ENCODE measurements around the gene ARHGAP19. TPM values are rescaled to one million over a fixed set of nuclear protein-coding genes. Genes with fewer than 3 reads are reported as not detected.

Gene ARHGAP19
- total and polyA plus RNA-seq, 3 experiments from 2014 or later, result 8.9 to 26.5 (median 23.3) TPM

GRCh38 chr10:97334370-97335175 lies 42.1 kb upstream of the ARHGAP19 start, which contains the start of gene FRAT2:
FRAT2 (minus strand) TSS chr10:97334729; CDS start chr10:97334572, 157 bp downstream.
- Histone ChIP-seq H3K4me1 (ENCODE audit: insufficient read depth, low read length) (peaks cover 28% of the 10 kb centered on the region), H3K4me3 (ENCODE audit: low read length) (peak within 1 kb of the TSS; percentile 81), H3K27ac (ENCODE audit: low read depth, low read length) (peak within 1 kb of the TSS; percentile 96), H3K36me3 (ENCODE audit: insufficient read depth, low read length) (no peaks in the 10 kb centered on the region), H3K27me3 (ENCODE audit: insufficient read depth, low read length, poor library complexity, severe bottlenecking) (no peaks in the 10 kb centered on the region), H3K9me3 (ENCODE audit: low read length) (no peaks in the 10 kb centered on the region)
- H3K4me1 Mint-ChIP-seq, result peaks cover 31 to 46% (median 42%) of the 10 kb centered on the region in 3 donors
- peaks cover 0 to 27% (median 7%) of the 10 kb centered on the region in 3 donors for H3K36me3 Mint-ChIP-seq
- H3K9me3 Mint-ChIP-seq, result peaks cover 0 to 2% (median 0%) of the 10 kb centered on the region in 5 donors
- peak; percentile 83 to 94 (median 90) for DNase-seq
- POLR2A ChIA-PET, result interaction anchor here (1.2 to 4.9 kb wide), 2 partner anchors 16 to 43 kb away, joined by 7 to 75 read pairs; partner anchors contain the start of genes ARHGAP19 and FRAT1
- H3K4me3 Mint-ChIP-seq, result peak within 1 kb of the TSS; percentile 89 to 96 (median 91)
- peaks cover 2 to 3% of the 10 kb centered on the region in 2 donors for H3K27me3 Mint-ChIP-seq
- H3K27ac Mint-ChIP-seq, result peak within 1 kb of the TSS; percentile 84 to 98 (median 91)
- CTCF ChIA-PET, result interaction anchor here (1.5 to 5.7 kb wide), 5 partner anchors 9 to 66 kb away, joined by 5 to 41 read pairs (median 5); partner anchors contain the start of gene FRAT1

- Mint-ChIP-seq H3K4me1 (peaks cover 33 to 52% (median 47%) of the 10 kb centered on the region in 3 donors), H3K4me3 (peak overlapping the region; percentile 89 to 96 (median 91)), H3K27ac (peak overlapping the region; percentile 72 to 98 (median 85)), H3K27me3 (peaks cover 2 to 3% of the 10 kb centered on the region in 2 donors), H3K9me3 (peaks cover 0 to 2% (median 0%) of the 10 kb centered on the region in 5 donors), H3K36me3 (peaks cover 0 to 33% (median 7%) of the 10 kb centered on the region in 3 donors)
- POLR2A ChIA-PET, result interaction anchor here (0.5 to 4.9 kb wide), 6 partner anchors 12 to 403 kb away, joined by 3 to 75 read pairs (median 8); partner anchors contain the start of genes ARHGAP19, FRAT1 and ZFYVE27
- Histone ChIP-seq H3K27me3 (ENCODE audit: insufficient read depth, low read length, poor library complexity, severe bottlenecking) (no peaks in the 10 kb centered on the region), H3K27ac (ENCODE audit: low read depth, low read length) (peak overlapping the region; percentile 96), H3K9me3 (ENCODE audit: low read length) (no peaks in the 10 kb centered on the region), H3K4me3 (ENCODE audit: low read length) (peak overlapping the region; percentile 67), H3K36me3 (ENCODE audit: insufficient read depth, low read length) (no peaks in the 10 kb centered on the region), H3K4me1 (ENCODE audit: insufficient read depth, low read length) (peaks cover 28% of the 10 kb centered on the region)
- CTCF ChIA-PET, result interaction anchor here (1.4 to 5.7 kb wide), 7 partner anchors 9 to 66 kb away, joined by 4 to 41 read pairs (median 5); partner anchors contain the start of genes ARHGAP19 and FRAT1
- peak in 4 of 5 donors; percentile 10 to 52 (median 32) for DNase-seq
These were observed 41.3 kb upstream of the ARHGAP19 start for GRCh38 chr10:97333601-97334369.

- no peak for DNase-seq
- peak overlapping the region; percentile 49 for H3K27ac ChIP-seq (ENCODE audit: low read depth, low read length)
- peaks cover 33 to 54% (median 50%) of the 10 kb centered on the region in 3 donors for H3K4me1 Mint-ChIP-seq
- peaks cover 2 to 3% of the 10 kb centered on the region in 2 donors for H3K27me3 Mint-ChIP-seq
- H3K4me3 Mint-ChIP-seq, result peak overlapping the region; percentile 89 to 96 (median 91)
- ChIA-PET POLR2A (interaction anchor here (0.5 to 4.9 kb wide), 5 partner anchors 12 to 403 kb away, joined by 3 to 75 read pairs (median 9); partner anchors contain the start of genes FRAT1 and ZFYVE27), CTCF (interaction anchor here (1.4 to 5.7 kb wide), 7 partner anchors 8 to 67 kb away, joined by 4 to 41 read pairs (median 5); partner anchors contain the start of genes ARHGAP19 and FRAT1)
- no peaks in the 10 kb centered on the region for H3K27me3 ChIP-seq (ENCODE audit: insufficient read depth, low read length, poor library complexity, severe bottlenecking)
- peak overlapping the region; percentile 72 to 98 (median 85) for H3K27ac Mint-ChIP-seq
- H3K4me1 ChIP-seq (ENCODE audit: insufficient read depth, low read length), result peaks cover 28% of the 10 kb centered on the region
- no peaks in the 10 kb centered on the region for H3K36me3 ChIP-seq (ENCODE audit: insufficient read depth, low read length)
- peak overlapping the region; percentile 67 for H3K4me3 ChIP-seq (ENCODE audit: low read length)
- peaks cover 0 to 37% (median 7%) of the 10 kb centered on the region in 3 donors for H3K36me3 Mint-ChIP-seq
- no peaks in the 10 kb centered on the region for H3K9me3 ChIP-seq (ENCODE audit: low read length)
- H3K9me3 Mint-ChIP-seq, result peaks cover 0 to 2% (median 0%) of the 10 kb centered on the region in 5 donors
These were observed 40.8 kb upstream of the ARHGAP19 start for GRCh38 chr10:97333351-97333600.

GRCh38 chr10:97332591-97333350 lies 40.3 kb upstream of the ARHGAP19 start:
- Mint-ChIP-seq H3K4me3 (peak overlapping the region; percentile 89 to 96 (median 91)), H3K9me3 (peaks cover 0 to 2% (median 0%) of the 10 kb centered on the region in 5 donors), H3K4me1 (peaks cover 35 to 59% (median 53%) of the 10 kb centered on the region in 3 donors), H3K36me3 (peaks cover 0 to 40% (median 7%) of the 10 kb centered on the region in 3 donors), H3K27me3 (peaks cover under 1 to 2% of the 10 kb centered on the region in 2 donors), H3K27ac (peak overlapping the region; percentile 72 to 98 (median 85))
- DNase-seq, result no peak
- Histone ChIP-seq H3K9me3 (ENCODE audit: low read length) (no peaks in the 10 kb centered on the region), H3K36me3 (ENCODE audit: insufficient read depth, low read length) (no peaks in the 10 kb centered on the region), H3K27ac (ENCODE audit: low read depth, low read length) (peak overlapping the region; percentile 49), H3K4me3 (ENCODE audit: low read length) (peak overlapping the region; percentile 67), H3K4me1 (ENCODE audit: insufficient read depth, low read length) (peaks cover 28% of the 10 kb centered on the region), H3K27me3 (ENCODE audit: insufficient read depth, low read length, poor library complexity, severe bottlenecking) (no peaks in the 10 kb centered on the region)
- ChIA-PET POLR2A (interaction anchor here (0.5 to 4.9 kb wide), 6 partner anchors 11 to 404 kb away, joined by 3 to 75 read pairs (median 8); partner anchors contain the start of genes FRAT1 and ZFYVE27), CTCF (interaction anchor here (0.7 to 5.7 kb wide), 7 partner anchors 7 to 54 kb away, joined by 4 to 41 read pairs (median 5); partner anchors contain the start of genes ARHGAP19 and FRAT1)

- ChIA-PET POLR2A (interaction anchor here (0.6 to 4.9 kb wide), 2 partner anchors 12 to 49 kb away, joined by 3 to 75 read pairs; partner anchors contain the start of gene FRAT1), CTCF (interaction anchor here (0.6 to 5.7 kb wide), 2 partner anchors 12 to 46 kb away, joined by 3 to 41 read pairs; partner anchors contain the start of gene FRAT1)
- peaks cover 0 to 2% of the 10 kb centered on the region in 2 donors for H3K27me3 Mint-ChIP-seq
- Histone ChIP-seq H3K27ac (ENCODE audit: low read depth, low read length) (no peak overlapping the region), H3K4me1 (ENCODE audit: insufficient read depth, low read length) (peaks cover 28% of the 10 kb centered on the region), H3K4me3 (ENCODE audit: low read length) (no peak overlapping the region), H3K36me3 (ENCODE audit: insufficient read depth, low read length) (no peaks in the 10 kb centered on the region), H3K27me3 (ENCODE audit: insufficient read depth, low read length, poor library complexity, severe bottlenecking) (no peaks in the 10 kb centered on the region), H3K9me3 (ENCODE audit: low read length) (no peaks in the 10 kb centered on the region)
- peaks cover 0 to 42% (median 7%) of the 10 kb centered on the region in 3 donors for H3K36me3 Mint-ChIP-seq
- H3K4me1 Mint-ChIP-seq, result peaks cover 40 to 64% (median 62%) of the 10 kb centered on the region in 3 donors
- peak overlapping the region in 7 of 8 donors; percentile 1 to 86 (median 66) for H3K27ac Mint-ChIP-seq
- peaks cover 0 to 2% (median 0%) of the 10 kb centered on the region in 5 donors for H3K9me3 Mint-ChIP-seq
- DNase-seq, result no peak
- H3K4me3 Mint-ChIP-seq, result peak overlapping the region; percentile 64 to 91 (median 72)
These were observed 38.8 kb upstream of the ARHGAP19 start for GRCh38 chr10:97331153-97331703.

- CTCF ChIA-PET, result interaction anchor here (1.5 to 5.7 kb wide), 2 partner anchors 10 to 51 kb away, joined by 4 to 41 read pairs; partner anchors contain the start of gene FRAT1
- H3K4me1 ChIP-seq (ENCODE audit: insufficient read depth, low read length), result peaks cover 28% of the 10 kb centered on the region
- H3K4me1 Mint-ChIP-seq, result peaks cover 42 to 59% (median 57%) of the 10 kb centered on the region in 3 donors
These were observed 37.3 kb upstream of the ARHGAP19 start for GRCh38 chr10:97329766-97330165.

More at GRCh38 chr10:97329766-97330165, 37.3 kb upstream of the ARHGAP19 start:
- Mint-ChIP-seq H3K4me3 (peak overlapping the region in 1 of 7 donors; percentile 88), H3K36me3 (peaks cover 0 to 42% (median 7%) of the 10 kb centered on the region in 3 donors), H3K27ac (peak overlapping the region in 5 of 8 donors; percentile 2 to 78 (median 29)), H3K27me3 (peaks cover 0 to 2% of the 10 kb centered on the region in 2 donors), H3K9me3 (peaks cover 0 to 2% (median 0%) of the 10 kb centered on the region in 5 donors)
- no peak overlapping the region for H3K27ac ChIP-seq (ENCODE audit: low read depth, low read length)
- H3K4me3 ChIP-seq (ENCODE audit: low read length), result no peak overlapping the region
- no peak for DNase-seq
- POLR2A ChIA-PET, result no interaction called here
- no peaks in the 10 kb centered on the region for H3K27me3 ChIP-seq (ENCODE audit: insufficient read depth, low read length, poor library complexity, severe bottlenecking)
- H3K9me3 ChIP-seq (ENCODE audit: low read length), result no peaks in the 10 kb centered on the region
- H3K36me3 ChIP-seq (ENCODE audit: insufficient read depth, low read length), result no peaks in the 10 kb centered on the region

All from CD8-positive, alpha-beta memory T cell (primary cell).